Body of pancreas (tissue), 4 donors: Measurements from ENCODE around the gene LRRC19.

Experiments used
- POLR2A ChIP-seq, 3 donors: fragments of 450-650 bp; IDR thresholded peaks; one replicate each; pipeline ENCODE4 v1.6.1; 2016; ENCODE audit warnings: antibody characterized with exemption in 3 of 3, mild to moderate bottlenecking in 2 of 3
- TF ChIP-seq, protein P1 (sequence below), 7 experiments: fragments of 450-650 bp in 4 of 7; fragments of 200-600 bp in 3 of 7; sonication (generic) in 3 of 7; IDR thresholded peaks; one replicate each; pipeline ENCODE4 v1.5.1; 2016 to 2019; ENCODE audit warnings: antibody characterized with exemption in 7 of 7

DNA sequence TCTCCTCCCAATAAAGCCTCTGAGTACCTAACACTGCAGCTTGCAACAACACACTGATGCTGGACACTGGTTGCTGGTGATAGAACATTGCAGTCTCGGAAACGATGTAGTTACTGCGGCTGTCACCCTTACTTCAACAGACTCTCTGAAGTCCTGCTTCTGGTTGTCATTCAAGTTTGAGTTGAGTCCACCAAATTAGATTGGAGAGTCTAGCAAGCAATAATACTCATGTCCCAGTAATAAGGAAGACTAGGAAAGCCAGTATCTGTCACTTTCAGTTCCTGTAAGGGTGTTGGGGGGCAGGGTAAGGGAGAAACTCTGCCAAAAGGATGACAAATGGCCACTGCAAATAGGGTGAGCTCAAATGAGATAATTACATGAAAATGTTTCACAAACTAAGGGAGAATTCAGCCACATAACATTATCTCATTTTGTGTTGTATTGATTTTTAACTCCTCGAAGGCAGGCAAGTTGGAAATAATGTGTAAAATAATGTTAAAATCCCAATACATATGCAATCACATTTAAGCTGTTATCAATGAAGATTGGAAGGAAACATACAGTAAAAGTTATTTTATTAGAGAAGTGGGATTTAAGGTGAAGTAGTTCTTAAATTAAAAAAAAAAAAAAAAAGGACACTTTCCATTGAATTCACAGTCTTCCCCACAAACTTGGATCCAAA lies 50.1 kb downstream of the LRRC19 start:
- TF ChIP-seq, protein P1, sequence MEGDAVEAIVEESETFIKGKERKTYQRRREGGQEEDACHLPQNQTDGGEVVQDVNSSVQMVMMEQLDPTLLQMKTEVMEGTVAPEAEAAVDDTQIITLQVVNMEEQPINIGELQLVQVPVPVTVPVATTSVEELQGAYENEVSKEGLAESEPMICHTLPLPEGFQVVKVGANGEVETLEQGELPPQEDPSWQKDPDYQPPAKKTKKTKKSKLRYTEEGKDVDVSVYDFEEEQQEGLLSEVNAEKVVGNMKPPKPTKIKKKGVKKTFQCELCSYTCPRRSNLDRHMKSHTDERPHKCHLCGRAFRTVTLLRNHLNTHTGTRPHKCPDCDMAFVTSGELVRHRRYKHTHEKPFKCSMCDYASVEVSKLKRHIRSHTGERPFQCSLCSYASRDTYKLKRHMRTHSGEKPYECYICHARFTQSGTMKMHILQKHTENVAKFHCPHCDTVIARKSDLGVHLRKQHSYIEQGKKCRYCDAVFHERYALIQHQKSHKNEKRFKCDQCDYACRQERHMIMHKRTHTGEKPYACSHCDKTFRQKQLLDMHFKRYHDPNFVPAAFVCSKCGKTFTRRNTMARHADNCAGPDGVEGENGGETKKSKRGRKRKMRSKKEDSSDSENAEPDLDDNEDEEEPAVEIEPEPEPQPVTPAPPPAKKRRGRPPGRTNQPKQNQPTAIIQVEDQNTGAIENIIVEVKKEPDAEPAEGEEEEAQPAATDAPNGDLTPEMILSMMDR (IDR thresholded peaks at IDR 0.05) = no peak
- TF ChIP-seq POLR2A (IDR thresholded peaks at IDR 0.05) = no peak
